ENCODE data around the gene CHAD. TPM values are rescaled to one million over a fixed set of nuclear protein-coding genes. Genes with fewer than 3 reads are reported as not detected.

CHAD gene
- total and polyA plus RNA-seq, 2 of the 13 experiments (the other 11 are each of a cell fraction or from before 2014, with no cell fraction given) = 1.4 TPM; not detected in 1

- TF ChIP-seq THAP9 (CRISPR knock-in tag; IDR thresholded peaks at IDR 0.05; ENCODE audit: borderline replicate concordance) (0 out of 2 replicates have a peak, but pooled peaks have one; percentile 65), SMYD3 (CRISPR knock-in tag; IDR thresholded peaks at IDR 0.05) (0 out of 2 replicates have a peak, but pooled peaks have one; percentile 24), PHF5A (CRISPR knock-in tag; IDR thresholded peaks at IDR 0.05; ENCODE audit: low read depth, unreplicated experiment) (no peak), TEAD2 (CRISPR knock-in tag; IDR thresholded peaks at IDR 0.05) (0 out of 2 replicates have a peak, but pooled peaks have one; percentile 69), GATAD1 (CRISPR knock-in tag; IDR thresholded peaks at IDR 0.05) (peak; percentile 50), JUN (CRISPR knock-in tag; IDR thresholded peaks at IDR 0.05) (no peak), ZNF230 (CRISPR knock-in tag; IDR thresholded peaks at IDR 0.05) (0 out of 2 replicates have a peak, but pooled peaks have one; percentile 65), BORCS8-MEF2B (CRISPR knock-in tag; IDR thresholded peaks at IDR 0.05) (peak; percentile 52; the same call in 1 of the 2 replicates), GLI4 (CRISPR knock-in tag; IDR thresholded peaks at IDR 0.05; ENCODE audit: borderline replicate concordance) (no peak), CBX1 (IDR thresholded peaks at IDR 0.05; ENCODE audit: low read depth) (peak; percentile 51), ZNF280D (CRISPR knock-in tag; IDR thresholded peaks at IDR 0.05) (peak; percentile 61; the same call in 1 of the 2 replicates), DMAP1 (CRISPR knock-in tag; IDR thresholded peaks at IDR 0.05) (no peak; the same call in 1 of the 2 replicates), PITX1 (CRISPR knock-in tag; IDR thresholded peaks at IDR 0.05) (no peak), ZNF616 (CRISPR knock-in tag; IDR thresholded peaks at IDR 0.05; ENCODE audit: low read depth) (0 out of 2 replicates have a peak, but pooled peaks have one; percentile 74), ZNF710 (CRISPR knock-in tag; IDR thresholded peaks at IDR 0.05; ENCODE audit: borderline replicate concordance) (peak; percentile 68; the same call in 1 of the 2 replicates), KMT2A (CRISPR knock-in tag; IDR thresholded peaks at IDR 0.05) (0 out of 2 replicates have a peak, but pooled peaks have one; percentile 9), FOSL2 (CRISPR knock-in tag; IDR thresholded peaks at IDR 0.05) (peak; percentile 26; the same call in 1 of the 2 replicates), ZNF382 (CRISPR knock-in tag; IDR thresholded peaks at IDR 0.05; ENCODE audit: borderline replicate concordance) (no peak), KAT7 (CRISPR knock-in tag; IDR thresholded peaks at IDR 0.05; ENCODE audit: borderline replicate concordance) (no peak), ISL2 (CRISPR knock-in tag; IDR thresholded peaks at IDR 0.05) (peak; percentile 2; the same call in 1 of the 2 replicates), MAX (IDR thresholded peaks at IDR 0.05) (peak; percentile 75)
Observed at GRCh38 chr17:50517504-50518383, 49.1 kb upstream of the CHAD start (continued).
